Activated CD8-positive, alpha-beta T cell treated with anti-CD3 and anti-CD28 coated beads for 36 hours (primary cell): ENCODE results near the gene CDNF. TPM values are rescaled to one million over a fixed set of nuclear protein-coding genes. Genes with fewer than 3 reads are reported as not detected.

ENCODE experiments used
- ATAC-seq: fragments of 200-7000 bp; cut with Tn5 transposase; one replicate; pipeline ENCODE4 v1.10.0; 2021; ENCODE audit warnings: mild to moderate bottlenecking, moderate library complexity
- CTCF ChIA-PET: fragments of 350-600 bp; sonication (Branson Sonifier 250); formaldehyde crosslinking; loops from one replicate; lab custom pipeline; 2021; ENCODE audit warnings: antibody characterized with exemption; lab: Charles Lee
- POLR2A ChIA-PET: fragments of 350-600 bp; sonication (Branson Sonifier 250); formaldehyde crosslinking; loops from one replicate; lab custom pipeline; 2021; ENCODE audit warnings: antibody characterized with exemption; lab: Charles Lee
- DNase-seq: peaks from one replicate; pipeline ENCODE4 v3.0.0-alpha.2; 2020
- H3K27ac Mint-ChIP-seq: one replicate; pipeline ENCODE4 v1.8.0; 2021; ENCODE audit warnings: mild to moderate bottlenecking, mixed read lengths
- H3K27me3 Mint-ChIP-seq: one replicate; pipeline ENCODE4 v1.8.0; 2021; ENCODE audit warnings: mixed read lengths
- H3K36me3 Mint-ChIP-seq: one replicate; pipeline ENCODE4 v1.8.0; 2021; ENCODE audit warnings: low read depth, mixed read lengths
- H3K4me1 Mint-ChIP-seq: one replicate; pipeline ENCODE4 v1.8.0; 2021; ENCODE audit warnings: low read depth, mixed read lengths
- H3K4me3 Mint-ChIP-seq: one replicate; pipeline ENCODE4 v1.8.0; 2021; ENCODE audit warnings: mild to moderate bottlenecking, moderate library complexity, mixed read lengths
- H3K9me3 Mint-ChIP-seq: one replicate; pipeline ENCODE4 v1.8.0; 2021; ENCODE audit warnings: mixed read lengths
- intact Hi-C: fragments of 100-400 bp; cut with micrococcal nuclease; formaldehyde crosslinking; loops from one replicate; pipeline ENCODE4 v1.10.0; 2022
- total RNA-seq, 2 experiments: library from RNA; stranded (reverse); gene quantifications; one replicate each; pipeline ENCODE4 v1.2.3, GENCODE V29; 2021
- TF ChIP-seq, protein P1 (sequence below): fragments of 200-600 bp; IDR thresholded peaks from one replicate; pipeline ENCODE4 v1.8.0; 2022; ENCODE audit warnings: antibody characterized with exemption, mild to moderate bottlenecking

CDNF gene
- total RNA-seq, 2 experiments from 2014 or later: 1.5 to 1.8 TPM

DNA sequence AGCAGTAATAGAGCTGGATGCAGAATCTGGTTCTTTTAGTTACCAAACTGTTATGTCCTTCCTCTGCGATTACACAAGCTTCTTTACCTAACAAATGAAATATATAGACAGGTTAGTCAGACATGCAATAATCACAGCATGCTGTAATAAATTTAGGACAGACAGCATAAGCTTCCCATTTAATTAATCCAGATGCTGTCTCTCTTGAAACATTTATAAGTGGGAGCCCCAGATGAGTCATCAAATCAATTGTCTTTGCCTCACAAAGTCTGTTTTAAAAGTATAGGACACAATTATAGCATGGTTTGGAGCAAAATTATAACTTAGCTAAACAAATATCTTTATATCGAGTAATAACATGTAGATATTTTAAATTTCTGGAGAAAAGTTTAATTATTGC lies 1.6 kb downstream of the CDNF start:
- Mint-ChIP-seq H3K4me3 (no peak overlapping the region), H3K27ac (no peak overlapping the region), H3K9me3 (no peaks in the 10 kb centered on the region), H3K27me3 (no peaks in the 10 kb centered on the region), H3K36me3 (peaks cover 17% of the 10 kb centered on the region), H3K4me1 (peaks cover 24% of the 10 kb centered on the region)
- CTCF ChIA-PET: interaction anchor here (0.6 to 4.9 kb wide), 8 partner anchors 9 to 339 kb away, joined by 3 to 35 read pairs (median 4); no protein-coding TSS in a partner anchor
- ATAC-seq (no peak), DNase-seq (no peak)
- intact Hi-C loops: loop anchor here (10.0 kb wide), 1 partner anchor 119 kb away; the partner anchor contains the start of genes DCLRE1C and MEIG1
- TF ChIP-seq, protein P1, sequence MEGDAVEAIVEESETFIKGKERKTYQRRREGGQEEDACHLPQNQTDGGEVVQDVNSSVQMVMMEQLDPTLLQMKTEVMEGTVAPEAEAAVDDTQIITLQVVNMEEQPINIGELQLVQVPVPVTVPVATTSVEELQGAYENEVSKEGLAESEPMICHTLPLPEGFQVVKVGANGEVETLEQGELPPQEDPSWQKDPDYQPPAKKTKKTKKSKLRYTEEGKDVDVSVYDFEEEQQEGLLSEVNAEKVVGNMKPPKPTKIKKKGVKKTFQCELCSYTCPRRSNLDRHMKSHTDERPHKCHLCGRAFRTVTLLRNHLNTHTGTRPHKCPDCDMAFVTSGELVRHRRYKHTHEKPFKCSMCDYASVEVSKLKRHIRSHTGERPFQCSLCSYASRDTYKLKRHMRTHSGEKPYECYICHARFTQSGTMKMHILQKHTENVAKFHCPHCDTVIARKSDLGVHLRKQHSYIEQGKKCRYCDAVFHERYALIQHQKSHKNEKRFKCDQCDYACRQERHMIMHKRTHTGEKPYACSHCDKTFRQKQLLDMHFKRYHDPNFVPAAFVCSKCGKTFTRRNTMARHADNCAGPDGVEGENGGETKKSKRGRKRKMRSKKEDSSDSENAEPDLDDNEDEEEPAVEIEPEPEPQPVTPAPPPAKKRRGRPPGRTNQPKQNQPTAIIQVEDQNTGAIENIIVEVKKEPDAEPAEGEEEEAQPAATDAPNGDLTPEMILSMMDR: no peak
- POLR2A ChIA-PET: interaction anchor here (1.7 kb wide), 1 partner anchor 651 kb away, joined by 7 read pairs; no protein-coding TSS in a partner anchor

DNA sequence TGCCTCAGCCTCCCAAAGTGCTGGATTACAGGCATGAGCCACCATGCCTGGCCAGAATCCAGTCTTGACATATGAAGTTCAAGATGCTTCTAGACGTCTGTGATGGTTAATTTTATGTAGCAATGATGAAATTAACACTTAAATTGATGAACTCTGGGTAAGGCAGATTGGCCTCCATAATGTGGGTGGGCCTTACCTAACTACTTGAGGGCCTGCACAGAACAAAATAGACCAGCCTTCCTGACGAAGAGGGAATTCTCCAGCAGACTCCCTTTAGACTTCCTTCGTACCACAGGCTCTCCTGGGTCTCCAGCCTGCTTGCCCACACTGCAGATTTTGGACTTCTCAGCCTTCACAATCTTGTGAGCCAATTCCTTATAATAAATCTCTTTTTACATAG lies 4.7 kb downstream of the CDNF start:
- intact Hi-C loops: loop anchor here (10.0 kb wide), 1 partner anchor 122 kb away; the partner anchor contains the start of genes DCLRE1C and MEIG1
- H3K4me3 Mint-ChIP-seq: no peak overlapping the region
- H3K27ac Mint-ChIP-seq: no peak overlapping the region
- ChIA-PET POLR2A (no interaction called here), CTCF (no interaction called here)
- ATAC-seq: no peak
- H3K36me3 Mint-ChIP-seq: peaks cover 2% of the 10 kb centered on the region
- no peaks in the 10 kb centered on the region for H3K27me3 Mint-ChIP-seq
- TF ChIP-seq, protein P1: no peak
- peaks cover 7% of the 10 kb centered on the region for H3K4me1 Mint-ChIP-seq
- no peaks in the 10 kb centered on the region for H3K9me3 Mint-ChIP-seq
- no peak for DNase-seq

DNA sequence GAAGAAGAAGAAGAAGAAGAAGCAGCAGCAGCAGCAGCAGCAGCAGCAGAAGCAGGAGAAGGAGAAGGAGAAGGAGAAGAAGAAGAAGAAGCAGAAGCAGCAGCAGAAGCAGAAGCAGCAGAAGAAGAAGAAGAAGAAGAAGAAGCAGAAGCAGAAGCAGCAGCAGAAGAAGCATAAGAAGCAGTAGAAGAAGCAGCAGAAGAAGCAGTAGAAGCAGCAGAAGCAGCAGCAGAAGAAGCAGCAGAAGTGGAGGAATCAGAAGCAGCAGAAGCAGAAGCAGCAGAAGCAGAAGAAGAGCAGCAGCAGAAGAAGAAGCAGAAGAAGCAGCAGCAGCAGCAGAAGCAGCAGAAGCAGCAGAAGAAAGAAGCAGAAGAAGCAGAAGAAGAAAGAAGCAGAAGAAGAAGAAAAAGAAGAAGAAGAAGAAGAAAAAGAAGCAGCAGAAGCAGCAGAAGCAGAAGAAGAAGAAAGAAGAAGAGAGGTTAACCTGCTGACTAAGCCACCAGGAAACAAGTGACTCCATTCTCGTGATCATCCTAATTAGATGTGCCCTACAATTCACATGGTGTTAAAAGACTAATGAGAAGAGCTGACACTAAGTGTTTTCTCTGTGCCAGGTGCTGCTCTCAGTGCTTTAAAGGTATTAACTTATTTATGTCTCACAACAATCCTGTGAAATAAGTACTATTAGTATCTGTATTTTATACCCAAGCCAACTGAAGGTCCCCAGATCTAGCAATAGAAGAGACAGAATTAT lies 11.6 kb downstream of the CDNF start:
- H3K4me1 Mint-ChIP-seq: peaks cover 3% of the 10 kb centered on the region
- DNase-seq (no peak), ATAC-seq (no peak)
- H3K27me3 Mint-ChIP-seq: no peaks in the 10 kb centered on the region
- ChIA-PET POLR2A (interaction anchor here (0.7 kb wide), 1 partner anchor 220 kb away, joined by 3 read pairs; no protein-coding TSS in a partner anchor), CTCF (interaction anchor here (1.0 kb wide), 2 partner anchors 10 to 23 kb away, joined by 3 to 4 read pairs; no protein-coding TSS in a partner anchor)
- TF ChIP-seq, protein P1: no peak
- no peak overlapping the region for H3K4me3 Mint-ChIP-seq
- intact Hi-C loops: no loop called here
- H3K36me3 Mint-ChIP-seq: no peaks in the 10 kb centered on the region
- H3K9me3 Mint-ChIP-seq: no peaks in the 10 kb centered on the region
- H3K27ac Mint-ChIP-seq: no peak overlapping the region

DNA sequence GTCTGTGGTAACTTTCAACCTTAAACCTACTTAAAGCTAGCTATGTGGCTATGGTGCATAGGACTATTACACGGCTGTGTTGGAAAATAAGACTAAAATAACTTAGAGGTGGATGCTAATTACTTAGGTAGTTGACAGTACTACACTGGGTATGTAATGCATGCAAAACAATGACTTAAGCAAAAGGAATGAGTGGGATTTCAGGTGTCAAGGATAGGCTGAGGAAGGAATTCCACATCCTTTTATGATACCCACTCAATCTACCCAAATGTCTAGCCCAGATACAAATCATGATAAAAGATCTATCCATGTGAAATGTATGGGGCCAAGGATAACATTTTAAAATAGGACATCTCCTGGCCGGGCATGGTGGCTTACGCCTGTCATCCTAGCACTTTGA lies 13.9 kb downstream of the CDNF start:
- Mint-ChIP-seq H3K36me3 (no peaks in the 10 kb centered on the region), H3K27ac (no peak overlapping the region), H3K9me3 (no peaks in the 10 kb centered on the region), H3K4me1 (peaks cover 3% of the 10 kb centered on the region), H3K4me3 (no peak overlapping the region), H3K27me3 (no peaks in the 10 kb centered on the region)
- DNase-seq (no peak), ATAC-seq (no peak)
- intact Hi-C loops: loop anchor here (2.0 kb wide), 1 partner anchor 325 kb away; no protein-coding TSS in a partner anchor
- ChIA-PET CTCF (interaction anchor here (0.8 to 3.4 kb wide), 15 partner anchors 13 to 325 kb away, joined by 3 to 35 read pairs (median 5); partner anchors contain the start of genes CDNF, HSPA14 and MSANTD7), POLR2A (interaction anchor here (0.7 kb wide), 1 partner anchor 165 kb away, joined by 5 read pairs; no protein-coding TSS in a partner anchor)
- TF ChIP-seq, protein P1: no peak
